ENCODE results near the gene ERICH2. TPM values are rescaled to one million over a fixed set of nuclear protein-coding genes. Genes with fewer than 3 reads are reported as not detected.

The ERICH2 gene
- total and polyA plus RNA-seq, 2 of the 13 experiments (the other 11 are each of a cell fraction or from before 2014, with no cell fraction given): not detected

DNA sequence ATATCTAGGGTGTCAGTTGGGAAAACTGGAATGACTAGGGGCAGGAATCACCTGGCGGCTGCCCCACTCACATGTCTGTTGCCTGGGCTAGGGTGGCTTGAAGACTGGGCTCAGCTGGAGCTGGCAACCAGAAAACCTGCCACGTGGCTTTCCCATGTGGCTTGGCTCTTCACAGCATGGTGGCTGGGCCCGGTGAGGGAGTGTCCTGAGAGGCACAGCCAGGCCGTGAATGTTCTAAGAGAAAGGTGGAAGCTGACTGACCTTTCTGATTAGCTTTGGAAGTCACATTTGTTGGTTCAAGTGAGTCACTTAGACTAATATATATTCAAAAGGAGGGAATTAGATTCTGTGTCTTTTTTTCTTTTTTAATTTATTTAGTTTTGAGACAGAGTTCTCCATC, 32.4 kb upstream of the ERICH2 start:
- Histone ChIP-seq H3K4me2 (ENCODE audit: low read depth, low read length) (no peak overlapping the region), H3K27me3 (ENCODE audit: control insufficient read depth in 1 of 2, insufficient read depth in 2 of 2, low read length in 2 of 2) (no peaks in the 10 kb centered on the region; a peak in 2 of 5 replicates), H4K20me1 (ENCODE audit: insufficient read depth, low read length) (no peaks in the 10 kb centered on the region), H3K9ac (ENCODE audit: insufficient read depth, low read depth, low read length) (no peak overlapping the region), H3K79me2 (ENCODE audit: insufficient read depth, low read length) (no peaks in the 10 kb centered on the region), H3K4me1 (ENCODE audit: insufficient read depth, low read length) (peaks cover 9% of the 10 kb centered on the region), H2AFZ (ENCODE audit: low read length) (no peak overlapping the region), H3K4me3 (replicated peaks in 1 of 3; ENCODE audit: insufficient read depth in 1 of 3, low read depth in 2 of 3, low read length in 3 of 3) (no peak overlapping the region), H3K36me3 (replicated peaks in 1 of 2; ENCODE audit: control insufficient read depth in 1 of 2, insufficient read depth in 2 of 2, low read length in 2 of 2) (no peaks in the 10 kb centered on the region), H3K9me3 (ENCODE audit: low read length) (no peaks in the 10 kb centered on the region), H3K27ac (ENCODE audit: extremely low read length, insufficient read depth, low read length) (no peak overlapping the region)
- ChIA-PET POLR2A (interaction anchor here (1.8 kb wide), 1 partner anchor 14 kb away, joined by 5 read pairs; no protein-coding TSS in a partner anchor), CTCF (ENCODE audit: low intra/inter-chr PET ratio, low total read pairs) (interaction anchor here (1.4 kb wide), 1 partner anchor 376 kb away, joined by 3 read pairs; no protein-coding TSS in a partner anchor)
- ATAC-seq (no peak), DNase-seq (ENCODE audit: low spot score) (no peak), FAIRE-seq (no peak)
- in situ Hi-C loops (cut with HindIII; ENCODE audit: extremely low pct_ligation_motif_present, low pct_unique_long_range_greater_than_20kb): no loop called here
- TF ChIP-seq, protein P1, sequence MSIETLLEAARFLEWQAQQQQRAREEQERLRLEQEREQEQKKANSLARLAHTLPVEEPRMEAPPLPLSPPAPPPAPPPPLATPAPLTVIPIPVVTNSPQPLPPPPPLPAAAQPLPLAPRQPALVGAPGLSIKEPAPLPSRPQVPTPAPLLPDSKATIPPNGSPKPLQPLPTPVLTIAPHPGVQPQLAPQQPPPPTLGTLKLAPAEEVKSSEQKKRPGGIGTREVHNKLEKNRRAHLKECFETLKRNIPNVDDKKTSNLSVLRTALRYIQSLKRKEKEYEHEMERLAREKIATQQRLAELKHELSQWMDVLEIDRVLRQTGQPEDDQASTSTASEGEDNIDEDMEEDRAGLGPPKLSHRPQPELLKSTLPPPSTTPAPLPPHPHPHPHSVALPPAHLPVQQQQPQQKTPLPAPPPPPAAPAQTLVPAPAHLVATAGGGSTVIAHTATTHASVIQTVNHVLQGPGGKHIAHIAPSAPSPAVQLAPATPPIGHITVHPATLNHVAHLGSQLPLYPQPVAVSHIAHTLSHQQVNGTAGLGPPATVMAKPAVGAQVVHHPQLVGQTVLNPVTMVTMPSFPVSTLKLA (IDR thresholded peaks at IDR 0.05): 0 out of 2 replicates have a peak, but pooled peaks have one; percentile 36
- TF ChIP-seq, protein P2, sequence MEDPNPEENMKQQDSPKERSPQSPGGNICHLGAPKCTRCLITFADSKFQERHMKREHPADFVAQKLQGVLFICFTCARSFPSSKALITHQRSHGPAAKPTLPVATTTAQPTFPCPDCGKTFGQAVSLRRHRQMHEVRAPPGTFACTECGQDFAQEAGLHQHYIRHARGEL (CRISPR knock-in tag; IDR thresholded peaks at IDR 0.05): no peak
- TF ChIP-seq ZFP41 (CRISPR knock-in tag; IDR thresholded peaks at IDR 0.05; ENCODE audit: borderline replicate concordance) (no peak), TMF1 (CRISPR knock-in tag; IDR thresholded peaks at IDR 0.05; ENCODE audit: low read depth) (no peak)
- BruUV-seq (replicated peaks): no TSS peak
- 69% methylated on average over 4 of the region's 4 CpGs for WGBS (ENCODE audit: low lambda C conversion rate)
- intact Hi-C loops (cut with micrococcal nuclease; ENCODE audit: unreplicated experiment): loop anchor here (5.0 kb wide), 1 partner anchor 74 kb away; no protein-coding TSS in a partner anchor

DNA sequence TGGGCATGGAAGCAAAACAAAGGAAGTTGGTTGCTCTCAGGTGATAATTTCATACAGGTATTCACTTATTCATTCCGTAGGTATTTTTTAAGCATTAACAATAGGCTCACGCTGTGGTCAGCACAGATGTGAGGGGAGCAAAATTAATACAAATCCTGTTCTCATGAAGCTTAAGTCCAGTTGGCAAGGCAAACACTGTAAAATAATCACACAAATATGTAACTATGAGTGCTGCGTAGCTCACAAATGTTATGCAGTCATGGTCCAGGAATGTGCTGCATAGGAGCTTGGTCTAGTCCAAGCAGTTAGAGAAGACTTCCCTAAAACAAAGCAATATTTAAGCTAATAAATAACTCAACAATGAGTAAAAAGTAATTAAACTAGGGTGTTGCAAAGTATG, 31.1 kb upstream of the ERICH2 start:
- no peak overlapping the region for H2AFZ ChIP-seq (ENCODE audit: low read length)
- CTCF ChIA-PET (ENCODE audit: low intra/inter-chr PET ratio, low total read pairs): no interaction called here

More for the DNA sequence above, 31.1 kb upstream of the ERICH2 start:
- no TSS peak for BruUV-seq (replicated peaks)
- no peak overlapping the region for H3K4me3 ChIP-seq (replicated peaks in 1 of 3; ENCODE audit: insufficient read depth in 1 of 3, low read depth in 2 of 3, low read length in 3 of 3)
- POLR2A ChIA-PET: interaction anchor here (1.0 to 1.8 kb wide), 3 partner anchors 13 to 24 kb away, joined by 3 to 7 read pairs (median 5); partner anchors contain the start of gene SP5
- peak; percentile 30; the same call in 1 of the 3 replicates for ATAC-seq
- in situ Hi-C loops (cut with HindIII; ENCODE audit: extremely low pct_ligation_motif_present, low pct_unique_long_range_greater_than_20kb) (no loop called here), intact Hi-C loops (cut with micrococcal nuclease; ENCODE audit: unreplicated experiment) (loop anchor here (5.0 kb wide), 1 partner anchor 73 kb away; no protein-coding TSS in a partner anchor)
- peak; percentile 54 for DNase-seq (ENCODE audit: low spot score)
- H3K4me1 ChIP-seq (ENCODE audit: insufficient read depth, low read length): peaks cover 12% of the 10 kb centered on the region
- no peak overlapping the region for H3K4me2 ChIP-seq (ENCODE audit: low read depth, low read length)
- no peak overlapping the region for H3K9ac ChIP-seq (ENCODE audit: insufficient read depth, low read depth, low read length)
- no peak for FAIRE-seq
- no peak for TF ChIP-seq NR3C1 (CRISPR knock-in tag; IDR thresholded peaks at IDR 0.05)
- TF ChIP-seq ZNF614 (CRISPR knock-in tag; IDR thresholded peaks at IDR 0.05; ENCODE audit: borderline replicate concordance): no peak
- TF ChIP-seq TEAD3 (CRISPR knock-in tag; optimal IDR thresholded peaks at IDR 0.05; ENCODE audit: borderline replicate concordance): peak; percentile 70
- no peak for TF ChIP-seq LCORL (IDR thresholded peaks at IDR 0.05)
- TF ChIP-seq LCORL (CRISPR knock-in tag; IDR thresholded peaks at IDR 0.05): no peak
- no peaks in the 10 kb centered on the region; a peak in 2 of 5 replicates for H3K27me3 ChIP-seq (ENCODE audit: control insufficient read depth in 1 of 2, insufficient read depth in 2 of 2, low read length in 2 of 2)
- H3K79me2 ChIP-seq (ENCODE audit: insufficient read depth, low read length): no peaks in the 10 kb centered on the region
- no peaks in the 10 kb centered on the region for H3K9me3 ChIP-seq (ENCODE audit: low read length)
- no peak overlapping the region for H3K27ac ChIP-seq (ENCODE audit: extremely low read length, insufficient read depth, low read length)
- no peaks in the 10 kb centered on the region for H4K20me1 ChIP-seq (ENCODE audit: insufficient read depth, low read length)
- WGBS (ENCODE audit: low lambda C conversion rate): 63% methylated on average over 3 of the region's 3 CpGs
- no peaks in the 10 kb centered on the region for H3K36me3 ChIP-seq (replicated peaks in 1 of 2; ENCODE audit: control insufficient read depth in 1 of 2, insufficient read depth in 2 of 2, low read length in 2 of 2)
